ENCODE results near the gene TSPAN18. TPM values are rescaled to one million over a fixed set of nuclear protein-coding genes. Genes with fewer than 3 reads are reported as not detected.

TSPAN18 gene, protein sequence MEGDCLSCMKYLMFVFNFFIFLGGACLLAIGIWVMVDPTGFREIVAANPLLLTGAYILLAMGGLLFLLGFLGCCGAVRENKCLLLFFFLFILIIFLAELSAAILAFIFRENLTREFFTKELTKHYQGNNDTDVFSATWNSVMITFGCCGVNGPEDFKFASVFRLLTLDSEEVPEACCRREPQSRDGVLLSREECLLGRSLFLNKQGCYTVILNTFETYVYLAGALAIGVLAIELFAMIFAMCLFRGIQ
- 1.5 TPM for polyA plus RNA-seq (2012; ENCODE audit: missing spikeins)

DNA sequence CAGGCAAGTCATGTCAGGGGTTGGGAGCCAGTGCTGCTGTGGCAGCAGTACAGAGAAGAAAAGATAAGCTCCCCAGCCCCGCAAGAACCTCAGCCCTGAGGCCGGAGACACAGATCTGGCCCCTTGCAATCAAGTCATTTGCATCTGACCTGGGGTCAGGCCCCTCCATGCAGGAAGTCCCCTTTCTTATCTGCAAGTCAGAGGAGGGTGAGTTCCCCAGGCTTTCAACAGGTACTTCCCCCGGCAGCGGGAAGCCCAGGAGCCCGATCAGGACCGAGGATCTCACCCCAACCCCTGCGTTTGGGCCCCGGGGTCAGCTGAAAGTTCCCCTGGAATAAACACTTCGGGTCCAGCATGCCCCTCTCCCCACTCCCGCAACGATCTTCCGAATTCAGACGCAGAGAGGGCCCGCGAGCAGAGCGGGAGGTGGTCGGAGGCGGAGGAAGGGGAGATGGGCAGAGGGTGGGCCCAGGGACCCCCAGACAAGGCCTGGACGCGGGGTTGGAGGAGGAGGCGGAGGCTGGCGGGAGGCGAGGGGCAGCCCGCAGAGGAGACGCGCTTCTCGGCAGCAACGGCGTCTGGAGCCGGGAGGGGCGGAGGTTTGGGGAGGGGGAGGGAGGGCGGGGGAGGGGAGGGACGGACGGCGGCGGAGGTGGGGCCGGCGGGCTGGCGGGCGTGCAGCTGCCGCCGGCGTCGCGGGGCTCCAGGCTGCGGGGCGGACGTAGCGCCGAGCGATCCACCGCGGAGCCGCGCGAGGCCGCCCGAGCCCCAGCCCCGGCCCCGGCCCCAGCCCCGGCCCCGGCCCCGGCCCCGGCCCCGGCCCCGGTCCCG is at the start of gene TSPAN18:
Gene TSPAN18, plus strand, starts transcription at position 680 of the 831 bp plus-strand sequence. CDS start 179,455 bp downstream, outside the sequence.
- FAIRE-seq (peak; percentile 98), DNase-seq (ENCODE audit: insufficient read length) (peak; percentile 73)
- TF ChIP-seq POLR2AphosphoS5 (IDR thresholded peaks at IDR 0.05; ENCODE audit: low read depth, low read length), result no peak

DNA sequence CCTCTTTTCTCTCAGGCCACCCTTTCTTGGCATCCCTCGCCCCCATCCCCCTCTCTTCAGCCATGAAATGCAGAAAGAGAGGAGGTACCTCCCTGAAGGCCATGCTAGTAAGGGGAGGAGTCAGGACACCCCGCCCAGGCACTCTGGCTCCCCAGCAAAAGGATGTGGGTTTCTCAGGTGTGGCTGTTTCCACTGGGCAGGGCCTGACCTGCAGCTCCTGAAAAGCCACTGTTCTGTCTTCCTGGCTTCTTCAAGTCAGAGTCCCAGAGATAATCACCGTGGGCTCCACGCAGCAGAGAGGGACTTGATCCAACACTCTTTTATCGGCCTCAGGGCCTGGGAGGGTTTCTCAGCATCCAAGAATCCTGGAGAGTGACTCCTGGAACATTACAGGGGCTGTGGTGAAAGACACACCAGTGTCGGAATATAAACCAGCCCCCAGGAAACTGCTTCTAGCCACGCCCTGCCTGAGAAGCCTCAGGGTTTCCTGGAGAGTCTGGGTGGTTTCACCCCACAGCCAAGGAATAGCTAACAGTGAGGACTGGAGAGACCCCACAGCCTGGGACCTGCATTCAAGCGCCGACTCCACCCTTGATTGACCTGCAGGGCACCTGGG is 45.7 kb upstream of the TSPAN18 start:
- FAIRE-seq (peak; percentile 83), DNase-seq (ENCODE audit: insufficient read length) (no peak)
- TF ChIP-seq TAF1 (IDR thresholded peaks at IDR 0.05; ENCODE audit: borderline replicate concordance, low read depth, low read length) (no peak), POLR2AphosphoS5 (IDR thresholded peaks at IDR 0.05; ENCODE audit: low read depth, low read length) (no peak), POLR2A (IDR thresholded peaks at IDR 0.05; ENCODE audit: low read depth, low read length) (no peak)

DNA sequence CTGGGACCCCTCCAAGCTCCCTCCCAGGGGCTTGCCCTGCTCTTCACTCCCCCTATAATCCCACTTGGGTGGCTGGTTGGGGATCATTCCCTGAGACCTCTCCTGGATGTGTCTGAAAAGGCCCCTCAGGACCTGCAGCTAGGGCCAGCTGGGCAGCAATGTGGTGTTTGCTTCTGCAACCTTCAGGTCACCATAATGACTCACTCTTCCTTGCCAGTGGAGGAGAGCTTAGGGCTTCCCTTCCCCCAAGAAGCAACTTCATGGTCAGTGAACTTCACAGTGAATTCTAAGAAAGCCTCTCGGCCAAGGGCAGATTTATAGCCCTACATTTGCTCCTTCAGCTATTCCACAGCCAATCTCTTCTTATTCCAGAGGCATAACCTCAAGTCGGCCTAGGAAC is 45.1 kb upstream of the TSPAN18 start:
- peak; percentile 84 for FAIRE-seq
- TF ChIP-seq POLR2AphosphoS5 (IDR thresholded peaks at IDR 0.05; ENCODE audit: low read depth, low read length) (no peak), POLR2A (IDR thresholded peaks at IDR 0.05; ENCODE audit: low read depth, low read length) (no peak), TAF1 (IDR thresholded peaks at IDR 0.05; ENCODE audit: borderline replicate concordance, low read depth, low read length) (no peak)
- DNase-seq (ENCODE audit: insufficient read length), result no peak

DNA sequence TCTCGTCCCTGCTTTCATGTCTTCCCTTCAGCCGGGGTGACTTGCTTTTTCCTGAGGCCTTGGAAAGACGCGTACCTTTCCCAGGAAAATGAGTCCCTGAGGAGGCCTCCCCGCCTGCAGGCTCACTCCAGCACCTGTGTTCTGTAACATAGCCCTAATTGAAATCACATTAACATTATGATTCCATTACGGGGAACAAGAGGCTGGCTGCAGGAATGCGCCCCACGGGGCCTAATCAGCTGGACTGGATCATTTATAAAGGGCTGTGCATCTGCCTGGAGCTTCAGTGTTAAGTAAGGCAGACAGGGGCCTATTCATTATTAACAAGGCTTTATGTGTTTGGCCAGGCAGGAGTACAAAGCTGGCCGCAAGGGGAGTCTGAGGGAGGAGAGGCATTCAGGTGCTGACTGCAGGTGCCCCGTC is 41.9 kb upstream of the TSPAN18 start:
- DNase-seq (ENCODE audit: insufficient read length) (no peak), FAIRE-seq (no peak)
- TF ChIP-seq TAF1 (IDR thresholded peaks at IDR 0.05; ENCODE audit: borderline replicate concordance, low read depth, low read length), result no peak
- TF ChIP-seq POLR2AphosphoS5 (IDR thresholded peaks at IDR 0.05; ENCODE audit: low read depth, low read length), result no peak
- TF ChIP-seq POLR2A (IDR thresholded peaks at IDR 0.05; ENCODE audit: low read depth, low read length), result no peak

DNA sequence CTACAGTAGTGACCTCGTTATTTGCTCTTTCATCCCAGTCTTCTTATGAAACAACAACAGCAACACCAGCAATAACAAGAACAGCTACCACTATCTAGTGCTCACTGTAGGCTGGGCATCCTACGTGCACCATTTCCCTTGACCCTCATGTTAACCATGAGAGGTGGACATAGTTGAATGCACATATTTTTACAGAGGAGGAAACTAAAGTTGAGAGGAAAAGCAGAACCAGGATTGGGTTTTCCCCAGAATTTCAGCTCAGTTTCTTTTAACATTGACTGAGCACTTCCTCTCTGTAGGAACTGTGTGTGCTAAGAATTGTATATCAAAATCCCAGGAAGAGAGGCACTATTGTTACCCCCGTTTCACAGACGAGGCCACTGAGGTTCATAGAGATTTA is 39.4 kb upstream of the TSPAN18 start:
- TF ChIP-seq TAF1 (IDR thresholded peaks at IDR 0.05; ENCODE audit: borderline replicate concordance, low read depth, low read length), result no peak
- no peak for TF ChIP-seq POLR2AphosphoS5 (IDR thresholded peaks at IDR 0.05; ENCODE audit: low read depth, low read length)
- no peak for TF ChIP-seq POLR2A (IDR thresholded peaks at IDR 0.05; ENCODE audit: low read depth, low read length)
- FAIRE-seq, result peak; percentile 44
- DNase-seq (ENCODE audit: insufficient read length), result no peak

DNA sequence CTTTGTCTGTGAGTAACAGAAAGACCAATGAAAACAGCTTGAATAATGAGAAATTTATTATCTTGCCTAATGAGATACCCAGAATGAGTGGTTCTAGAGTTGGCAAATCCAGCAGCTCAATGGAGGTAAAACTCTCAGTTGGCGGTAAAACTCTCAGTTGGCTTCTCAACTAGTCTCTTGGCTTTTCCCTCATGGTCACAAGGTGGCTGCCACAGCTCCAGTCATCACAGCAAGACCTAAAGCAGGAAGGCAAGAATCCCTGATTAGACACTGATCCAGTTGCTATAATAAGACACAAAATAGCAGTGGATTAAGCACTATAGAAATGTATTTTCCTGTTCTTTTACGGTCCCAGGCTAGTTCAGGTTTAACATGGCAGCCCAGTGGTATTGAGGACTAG is 37.5 kb upstream of the TSPAN18 start:
- DNase-seq (ENCODE audit: insufficient read length), result no peak
- FAIRE-seq, result no peak
- no peak for TF ChIP-seq POLR2A (IDR thresholded peaks at IDR 0.05; ENCODE audit: low read depth, low read length)

DNA sequence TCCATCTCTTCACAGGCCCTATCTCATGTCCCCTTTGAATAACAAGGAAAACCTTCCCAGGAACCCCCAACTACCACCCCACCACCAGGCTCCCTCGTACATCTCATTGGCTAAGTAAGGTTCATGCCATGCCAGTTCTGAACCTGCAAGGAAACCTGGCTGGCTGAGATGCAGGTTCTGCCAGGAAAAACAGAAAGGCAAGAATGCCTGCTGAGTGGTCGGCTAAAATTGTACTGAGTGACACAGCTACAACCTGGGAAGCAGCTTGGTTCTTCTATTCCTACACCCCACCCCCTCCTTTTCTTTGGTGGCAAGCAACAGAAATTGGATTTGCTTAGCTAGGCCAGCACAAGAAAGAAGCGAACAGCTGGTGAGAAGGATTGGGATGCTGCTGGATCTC is 36.1 kb upstream of the TSPAN18 start:
- FAIRE-seq (no peak), DNase-seq (ENCODE audit: insufficient read length) (no peak)
- TF ChIP-seq POLR2A (IDR thresholded peaks at IDR 0.05; ENCODE audit: low read depth, low read length), result no peak
- no peak for TF ChIP-seq POLR2AphosphoS5 (IDR thresholded peaks at IDR 0.05; ENCODE audit: low read depth, low read length)
- no peak for TF ChIP-seq TAF1 (IDR thresholded peaks at IDR 0.05; ENCODE audit: borderline replicate concordance, low read depth, low read length)

DNA sequence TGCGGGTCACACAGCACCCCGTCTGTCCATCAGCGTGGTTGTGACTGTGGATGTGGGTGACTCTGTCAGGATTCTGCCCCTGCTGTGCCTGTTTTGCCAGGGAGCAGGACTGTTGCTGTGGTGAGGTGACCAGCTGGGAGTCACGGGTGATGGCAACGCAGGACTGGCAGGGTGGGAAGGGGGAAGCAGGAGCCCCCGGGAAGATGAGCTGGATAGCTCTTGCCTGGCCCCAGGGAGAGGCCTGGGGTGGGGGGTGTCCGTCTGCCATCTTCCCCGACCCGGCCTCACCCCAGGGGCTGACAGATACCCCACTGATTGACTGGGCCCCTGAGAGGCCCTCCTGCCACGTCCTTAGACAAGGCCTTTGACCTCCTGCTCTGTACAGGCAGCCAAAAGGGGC is 34.3 kb upstream of the TSPAN18 start:
- no peak for TF ChIP-seq POLR2A (IDR thresholded peaks at IDR 0.05; ENCODE audit: low read depth, low read length)
- no peak for TF ChIP-seq POLR2AphosphoS5 (IDR thresholded peaks at IDR 0.05; ENCODE audit: low read depth, low read length)
- no peak for TF ChIP-seq TAF1 (IDR thresholded peaks at IDR 0.05; ENCODE audit: borderline replicate concordance, low read depth, low read length)
- FAIRE-seq, result no peak
- DNase-seq (ENCODE audit: insufficient read length), result no peak

DNA sequence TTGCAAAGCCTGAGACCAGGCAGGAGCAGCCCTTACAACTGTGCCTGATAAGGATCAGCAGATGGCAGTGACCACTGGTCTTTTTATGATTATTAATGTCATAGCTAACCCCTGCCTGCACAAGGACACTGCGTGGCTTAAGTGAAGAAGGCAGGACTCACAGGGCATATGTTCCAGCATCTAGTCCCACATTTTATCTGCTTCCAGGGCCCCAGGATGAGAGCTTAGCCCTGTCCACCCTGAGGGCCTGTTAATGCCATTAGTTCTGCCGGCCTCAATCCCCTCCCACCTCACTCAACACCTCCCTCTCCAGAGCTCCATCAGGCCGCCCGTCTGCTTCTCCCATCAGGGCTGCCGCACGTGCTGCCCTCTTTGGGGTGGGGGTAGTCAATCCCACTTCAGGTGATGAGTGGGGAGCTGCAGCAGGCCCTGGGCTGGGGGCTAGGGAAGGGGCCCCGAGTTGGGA is 33.1 kb upstream of the TSPAN18 start:
- TF ChIP-seq POLR2A (IDR thresholded peaks at IDR 0.05; ENCODE audit: low read depth, low read length) (no peak), POLR2AphosphoS5 (IDR thresholded peaks at IDR 0.05; ENCODE audit: low read depth, low read length) (no peak), TAF1 (IDR thresholded peaks at IDR 0.05; ENCODE audit: borderline replicate concordance, low read depth, low read length) (no peak)
- FAIRE-seq, result no peak
- no peak for DNase-seq (ENCODE audit: insufficient read length)

DNA sequence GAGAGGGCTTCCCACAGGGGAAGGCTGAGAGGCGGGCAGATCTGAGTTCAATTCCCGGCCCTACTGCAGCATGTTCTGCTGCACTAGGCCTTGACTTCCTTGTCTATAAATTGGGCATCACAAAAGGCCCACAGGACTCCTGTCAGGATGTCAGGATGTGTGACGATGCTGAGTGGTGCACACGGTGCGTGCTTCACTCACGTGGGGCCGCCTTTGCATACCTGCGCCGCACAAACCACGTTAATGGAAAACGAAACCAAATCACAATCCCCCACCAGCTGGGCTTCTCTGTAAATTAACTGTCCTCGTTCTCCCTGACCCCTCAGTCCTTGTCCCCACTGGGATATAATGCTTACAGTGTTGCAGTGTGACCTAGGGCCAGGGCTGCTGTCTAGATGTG is 32.3 kb upstream of the TSPAN18 start:
- TF ChIP-seq POLR2AphosphoS5 (IDR thresholded peaks at IDR 0.05; ENCODE audit: low read depth, low read length) (no peak), TAF1 (IDR thresholded peaks at IDR 0.05; ENCODE audit: borderline replicate concordance, low read depth, low read length) (no peak), POLR2A (IDR thresholded peaks at IDR 0.05; ENCODE audit: low read depth, low read length) (no peak)
- DNase-seq (ENCODE audit: insufficient read length) (no peak), FAIRE-seq (no peak)

DNA sequence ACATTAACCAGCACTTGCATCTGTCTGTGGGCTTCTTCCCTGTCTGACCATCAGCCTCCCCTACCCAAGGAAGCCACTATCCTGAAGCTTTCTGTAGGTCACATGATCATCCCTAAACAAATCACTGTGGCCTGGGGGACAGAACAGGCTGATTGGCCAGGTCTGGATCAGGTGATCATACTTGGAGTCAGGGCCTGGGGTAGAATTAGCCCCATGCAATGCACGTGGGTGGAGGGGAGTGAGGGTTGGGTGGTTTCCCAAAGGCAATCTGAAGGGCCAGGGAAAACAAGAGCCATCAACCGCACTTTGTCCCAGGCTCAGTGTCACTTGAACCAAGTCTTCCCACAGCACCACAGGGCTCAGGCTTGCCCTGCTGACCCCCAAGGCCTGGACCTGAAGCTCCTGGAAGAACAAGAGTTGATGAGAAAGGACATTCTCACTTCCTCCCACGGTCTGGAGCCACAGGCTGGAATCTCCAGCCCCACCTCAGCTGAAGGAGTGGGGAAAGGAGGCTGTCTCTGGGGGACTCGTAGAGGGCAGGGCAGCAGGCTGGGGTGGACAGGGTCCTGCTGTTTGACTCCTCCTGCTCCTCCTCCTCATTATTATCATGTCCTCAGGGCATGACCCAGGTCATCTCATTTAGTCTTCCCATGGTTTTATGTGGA is 31.5 kb upstream of the TSPAN18 start:
- no peak for DNase-seq (ENCODE audit: insufficient read length)
- TF ChIP-seq TAF1 (IDR thresholded peaks at IDR 0.05; ENCODE audit: borderline replicate concordance, low read depth, low read length), result no peak
- TF ChIP-seq POLR2A (IDR thresholded peaks at IDR 0.05; ENCODE audit: low read depth, low read length), result no peak
- TF ChIP-seq POLR2AphosphoS5 (IDR thresholded peaks at IDR 0.05; ENCODE audit: low read depth, low read length), result no peak
- peak; percentile 70 for FAIRE-seq
